HepG2 (cell line): ENCODE results near the gene SLC29A3. TPM values are rescaled to one million over a fixed set of nuclear protein-coding genes. Genes with fewer than 3 reads are reported as not detected.

Experiments used
- ATAC-seq: fragments of 200-7000 bp; cut with Tn5 transposase; 3 replicates; pipeline ENCODE4 v1.9.1; 2020; ENCODE audit warnings: mild to moderate bottlenecking, moderate library complexity
- BruUV-seq: library from RNA; stranded (reverse); fragments of 400-500 nt; replicated peaks from 2 replicates; lab custom pipeline; 2021; lab: Mats Ljungman, UMichigan
- CTCF ChIA-PET: fragments of 300-600 bp; formaldehyde crosslinking; extraction: SDS; loops from one replicate; lab custom pipeline; 2021; ENCODE audit warnings: low total read pairs, inconsistent platforms, low intra/inter-chr PET ratio; lab: Yijun Ruan, JAX
- POLR2A ChIA-PET: fragments of 350-600 bp; sonication (Branson Sonifier 250); formaldehyde crosslinking; loops from one replicate; lab custom pipeline; 2020; ENCODE audit warnings: antibody characterized with exemption, inconsistent platforms; lab: Yijun Ruan, JAX
- DNase-seq: peaks from one replicate; pipeline ENCODE4 v3.0.0-alpha.2; 2015; ENCODE audit warnings: low spot score
- FAIRE-seq: peaks from 3 replicates; lab custom pipeline; 2011; peaks lifted over from hg19 to GRCh38; lab: Jason Lieb, UNC
- H2AFZ ChIP-seq: one replicate; pipeline ENCODE4 v1.6.1; 2011; ENCODE audit warnings: low read length, inconsistent platforms
- H3K27ac ChIP-seq: fragments of 300-600 bp; 3 replicates; pipeline ENCODE4 v1.8.0; 2011; ENCODE audit warnings: mixed run types, mild to moderate bottlenecking, mixed read lengths, low read length, inconsistent platforms; ENCODE audit not compliant: insufficient read depth; ENCODE audit errors: extremely low read length
- H3K27me3 ChIP-seq, 2 experiments: fragments of 200-600 bp in 1 of 2; 2 replicates in 1 of 2; 3 replicates in 1 of 2; pipeline versions ENCODE4 v1.6.0 to v1.8.0; 2011; ENCODE audit warnings: low read length in 2 of 2, mild to moderate bottlenecking in 2 of 2, moderate library complexity in 2 of 2, inconsistent platforms in 1 of 2; ENCODE audit not compliant: insufficient read depth in 2 of 2, control insufficient read depth in 1 of 2
- H3K36me3 ChIP-seq, 2 experiments: fragments of 200-600 bp in 1 of 2; replicated peaks in 1 of 2; 2 replicates in 1 of 2; 3 replicates in 1 of 2; pipeline versions ENCODE4 v1.5.1 to v1.8.0; 2011; ENCODE audit warnings: low read length in 2 of 2, inconsistent platforms in 1 of 2; ENCODE audit not compliant: insufficient read depth in 2 of 2, control insufficient read depth in 1 of 2
- H3K4me1 ChIP-seq: 2 replicates; pipeline ENCODE4 v1.5.1; 2012; ENCODE audit warnings: low read length, inconsistent platforms; ENCODE audit not compliant: insufficient read depth
- H3K4me2 ChIP-seq: 2 replicates; pipeline ENCODE4 v1.6.0; 2011; ENCODE audit warnings: low read depth, low read length, inconsistent platforms
- H3K4me3 ChIP-seq, 3 experiments: fragments of 200-600 bp in 1 of 3; sonication (generic), shearing (Covaris generic) in 1 of 3; replicated peaks in 1 of 3; 2 replicates each; pipeline ENCODE4 v1.5.1; 2011 to 2016; ENCODE audit warnings: low read length in 3 of 3, inconsistent platforms in 2 of 3, low read depth in 2 of 3, mild to moderate bottlenecking in 2 of 3, control low read depth in 1 of 3, mixed read lengths in 1 of 3; ENCODE audit not compliant: insufficient read depth in 1 of 3
- H3K79me2 ChIP-seq: one replicate; pipeline ENCODE4 v1.6.1; 2011; ENCODE audit warnings: low read length, inconsistent platforms; ENCODE audit not compliant: insufficient read depth
- H3K9ac ChIP-seq: 2 replicates; pipeline ENCODE4 v1.6.0; 2011; ENCODE audit warnings: mild to moderate bottlenecking, low read depth, low read length, inconsistent platforms; ENCODE audit not compliant: insufficient read depth
- H3K9me3 ChIP-seq: 2 replicates; pipeline ENCODE4 v1.5.1; 2012; ENCODE audit warnings: mild to moderate bottlenecking, low read length
- H4K20me1 ChIP-seq: 2 replicates; pipeline ENCODE4 v1.6.0; 2011; ENCODE audit warnings: inconsistent platforms, mild to moderate bottlenecking, low read length, moderate library complexity; ENCODE audit not compliant: insufficient read depth
- SNRNP70 ChIP-seq: fragments of 200-400 bp; formaldehyde crosslinking; IDR thresholded peaks from 2 replicates; pipeline ENCODE4 v1.6.1; 2017; ENCODE audit warnings: mild to moderate bottlenecking, low read depth, low read length, moderate library complexity
- SOX6 ChIP-seq, 2 experiments: fragments of 450-650 bp in 1 of 2; sonication (generic) in 1 of 2; formaldehyde crosslinking in 1 of 2; IDR thresholded peaks; 2 replicates each; pipeline versions ENCODE4 v1.4.0 to v1.6.1; 2017 to 2020; ENCODE audit warnings: antibody characterized with exemption in 1 of 2, mild to moderate bottlenecking in 1 of 2, missing genetic modification reagents in 1 of 2
- SRF ChIP-seq: IDR thresholded peaks from 2 replicates; pipeline ENCODE4 v1.6.1; 2011; ENCODE audit warnings: mild to moderate bottlenecking, low read depth, low read length, moderate library complexity
- ZNF264 ChIP-seq: sonication (generic); formaldehyde crosslinking; IDR thresholded peaks from 2 replicates; pipeline ENCODE4 v1.4.0; 2020; ENCODE audit warnings: missing genetic modification reagents
- WGBS: methylation state at CpG from one replicate; pipeline ENCODE4 v1.1.6; 2017; ENCODE audit warnings: low lambda C conversion rate; 5-methylcytosine and 5-hydroxymethylcytosine counted together
- in situ Hi-C: cut with HindIII; loops from 2 replicates; pipeline ENCODE4 v1.10.0; 2017; ENCODE audit warnings: low pct_unique_long_range_greater_than_20kb; ENCODE audit not compliant: extremely low pct_ligation_motif_present
- intact Hi-C: fragments of 100-400 bp; cut with micrococcal nuclease; formaldehyde crosslinking; loops from one replicate; pipeline ENCODE4 v1.10.0; 2022; ENCODE audit not compliant: unreplicated experiment
- polyA plus RNA-seq, 8 experiments: library from polyadenylated mRNA; depleted of rRNA in 3 of 8; stranded (reverse) in 7 of 8; unstranded in 1 of 8; fragments of >200 nt; fragmentation: Illumina TruSeq in 4 of 8; extraction: Trizol in 4 of 8; gene quantifications; 2 replicates each; pipeline versions ENCODE4 v1.2.1 to v1.2.3, GENCODE V29; 2011 to 2016; ENCODE audit warnings: low read depth in 4 of 8, missing spikeins in 1 of 8, mixed read lengths in 1 of 8; ENCODE audit not compliant: insufficient read depth in 1 of 8
- total RNA-seq, 5 experiments: library from RNA; depleted of rRNA; stranded (reverse); fragments of >200 nt; fragmentation: Illumina TruSeq; extraction: Trizol; gene quantifications; 2 replicates each; pipeline ENCODE4 v1.2.3, GENCODE V29; 2016; ENCODE audit warnings: low read depth in 1 of 5

SLC29A3 gene
- total and polyA plus RNA-seq, 2 of the 13 experiments (the other 11 are each of a cell fraction or from before 2014, with no cell fraction given): 8.6 to 11.8 TPM

- Histone ChIP-seq H3K36me3 (peaks cover 0 to 6% of the 10 kb centered on the region in 2 experiments; a peak in 3 of 5 replicates), H3K4me1 (peaks cover 99% of the 10 kb centered on the region), H4K20me1 (no peaks in the 10 kb centered on the region), H3K79me2 (peaks cover 4% of the 10 kb centered on the region), H3K27me3 (no peaks in the 10 kb centered on the region), H3K9me3 (no peaks in the 10 kb centered on the region), H3K4me3 (no peak overlapping the region), H3K4me2 (no peak overlapping the region), H3K9ac (no peak overlapping the region), H2AFZ (no peak overlapping the region), H3K27ac (no peak overlapping the region)
- FAIRE-seq (no peak), DNase-seq (no peak), ATAC-seq (no peak)
- in situ Hi-C loops: loop anchor here (25.0 kb wide), 1 partner anchor 692 kb away; no protein-coding TSS in a partner anchor
- intact Hi-C loops: no loop called here
- ChIA-PET CTCF (no interaction called here), POLR2A (interaction anchor here (1.3 to 2.9 kb wide), 3 partner anchors 11 to 32 kb away, joined by 6 to 14 read pairs (median 9); partner anchors contain the start of gene SLC29A3)
- no TSS peak for BruUV-seq
- 87% methylated on average over 3 of the region's 3 CpGs for WGBS
- TF ChIP-seq SRF (peak; percentile 28; the same call in 1 of the 2 replicates), SOX6 (IDR thresholded peaks at IDR 0.05) (no peak), SOX6 (CRISPR knock-in tag; IDR thresholded peaks at IDR 0.05) (no peak)
Measured at GRCh38 chr10:71344993-71345480, 26.0 kb downstream of the SLC29A3 start.

GRCh38 chr10:71345694-71346093, 26.6 kb downstream of the SLC29A3 start:
- FAIRE-seq (no peak), ATAC-seq (no peak), DNase-seq (no peak)
- intact Hi-C loops: no loop called here
- Histone ChIP-seq H3K4me2 (no peak overlapping the region), H3K9me3 (no peaks in the 10 kb centered on the region), H3K4me3 (no peak overlapping the region)
- CTCF ChIA-PET: no interaction called here
- WGBS: 85% methylated on average over 10 of the region's 10 CpGs
- TF ChIP-seq SNRNP70 (no peak), ZNF264 (CRISPR knock-in tag) (no peak)
- TF ChIP-seq, all 625 proteins: peak for 0
- H3K27ac ChIP-seq: no peak overlapping the region
- H3K4me1 ChIP-seq: peaks cover 96% of the 10 kb centered on the region
- H3K27me3 ChIP-seq: no peaks in the 10 kb centered on the region
- no peaks in the 10 kb centered on the region for H4K20me1 ChIP-seq
- POLR2A ChIA-PET: interaction anchor here (1.3 to 3.9 kb wide), 3 partner anchors 9 to 26 kb away, joined by 6 to 72 read pairs (median 9); partner anchors contain the start of gene SLC29A3
- peaks cover 0 to 10% of the 10 kb centered on the region in 2 experiments; a peak in 3 of 5 replicates for H3K36me3 ChIP-seq
- no peak overlapping the region for H3K9ac ChIP-seq
- H2AFZ ChIP-seq: no peak overlapping the region
- no TSS peak for BruUV-seq
- in situ Hi-C loops: loop anchor here (25.0 kb wide), 1 partner anchor 692 kb away; no protein-coding TSS in a partner anchor
- H3K79me2 ChIP-seq: peaks cover 4% of the 10 kb centered on the region
